K562 (cell line): ENCODE results near the gene NPC1L1. TPM values are rescaled to one million over a fixed set of nuclear protein-coding genes. Genes with fewer than 3 reads are reported as not detected.
A peak's percentile ranks its signal among the peaks of the same experiment; 100 is the strongest.

Source experiments
- CBX8 ChIP-seq: fragments of 200-600 bp; sonication (generic); IDR thresholded peaks from 2 replicates; pipeline ENCODE4 v1.6.1; 2012; ENCODE audit warnings: borderline replicate concordance, mixed run types, low read depth, mild to moderate bottlenecking, moderate library complexity, mixed read lengths, low read length, control low read depth, inconsistent platforms; ENCODE audit not compliant: poor library complexity, severe bottlenecking; ENCODE audit errors: extremely low read depth
- GABPB2 ChIP-seq: fragments of 250-450 bp; sonication (Bioruptor Pico); conservative IDR thresholded peaks from 2 replicates; pipeline ENCODE4 v1.5.1; 2021; ENCODE audit warnings: mild to moderate bottlenecking
- HNRNPK ChIP-seq: fragments of 200-400 bp; formaldehyde crosslinking; IDR thresholded peaks from one replicate; pipeline ENCODE4 v1.6.1; 2018; ENCODE audit warnings: mild to moderate bottlenecking, low read depth, low read length; ENCODE audit not compliant: poor library complexity, severe bottlenecking
- MYNN ChIP-seq, 2 experiments: sonication (generic); formaldehyde crosslinking in 1 of 2; IDR thresholded peaks; 2 replicates each; pipeline versions ENCODE4 v1.5.0 to v1.6.1; 2016 to 2020; ENCODE audit warnings: antibody characterized with exemption in 1 of 2, missing genetic modification reagents in 1 of 2
- NR2C2 ChIP-seq, 2 experiments: fragments of 200-800 bp in 1 of 2; sonication (Bioruptor generic) in 1 of 2; sonication (generic) in 1 of 2; formaldehyde crosslinking in 1 of 2; IDR thresholded peaks; 2 replicates each; pipeline versions ENCODE4 v1.6.1 to v1.8.0; 2016 to 2022; ENCODE audit warnings: mild to moderate bottlenecking in 1 of 2, missing compliant biosample characterization in 1 of 2, missing genetic modification characterization in 1 of 2, missing genetic modification reagents in 1 of 2
- PKNOX1 ChIP-seq: fragments of 450-650 bp; IDR thresholded peaks from 2 replicates; pipeline ENCODE4 v1.6.1; 2016
- PURB ChIP-seq: sonication (generic); formaldehyde crosslinking; IDR thresholded peaks from 2 replicates; pipeline ENCODE4 v1.9.0; 2021; ENCODE audit warnings: low read depth, mild to moderate bottlenecking, missing genetic modification reagents
- TAF9B ChIP-seq: fragments of 450-650 bp; IDR thresholded peaks from 2 replicates; pipeline ENCODE4 v1.6.1; 2018; ENCODE audit warnings: mild to moderate bottlenecking; ENCODE audit not compliant: partially characterized antibody
- TEAD2 ChIP-seq: fragments of 450-650 bp; IDR thresholded peaks from 2 replicates; pipeline ENCODE4 v1.6.1; 2016; ENCODE audit warnings: missing genetic modification characterization, control low read depth, missing compliant biosample characterization
- TEAD4 ChIP-seq, 2 experiments: sonication (generic) in 1 of 2; formaldehyde crosslinking in 1 of 2; IDR thresholded peaks; 2 replicates each; pipeline versions ENCODE4 v1.6.1 to v1.8.0; 2012 to 2022; ENCODE audit warnings: borderline replicate concordance in 1 of 2, inconsistent platforms in 1 of 2, low read length in 1 of 2, mild to moderate bottlenecking in 1 of 2, missing genetic modification reagents in 1 of 2
- ZEB2 ChIP-seq: fragments of 450-650 bp; IDR thresholded peaks from 2 replicates; pipeline ENCODE4 v1.6.1; 2016
- ZNF143 ChIP-seq: sonication (generic); formaldehyde crosslinking; IDR thresholded peaks from 2 replicates; pipeline ENCODE4 v1.9.0; 2022; ENCODE audit warnings: mild to moderate bottlenecking, missing genetic modification reagents
- ZNF316 ChIP-seq: fragments of 450-650 bp; IDR thresholded peaks from 2 replicates; pipeline ENCODE4 v1.6.1; 2016
- ZNF57 ChIP-seq: fragments of 450-650 bp; formaldehyde crosslinking; IDR thresholded peaks from 2 replicates; pipeline ENCODE4 v1.4.0; 2020; ENCODE audit warnings: mild to moderate bottlenecking, moderate library complexity
- polyA plus RNA-seq, 8 experiments: library from polyadenylated mRNA; depleted of rRNA in 4 of 8; stranded (reverse) in 5 of 8; unstranded in 3 of 8; fragments of >200 nt; fragmentation: Nextera tagmentation in 2 of 8; fragmentation: Illumina TruSeq in 1 of 8; extraction: Ambion mirVana in 2 of 8; extraction: Trizol in 1 of 8; gene quantifications; 2 replicates each; pipeline versions ENCODE4 v1.2.1 to v1.2.3, GENCODE V29; 2011 to 2014; ENCODE audit warnings: inconsistent platforms in 1 of 8, missing spikeins in 1 of 8
- total RNA-seq, 7 experiments: library from RNA; depleted of rRNA in 6 of 7; stranded (reverse); fragments of >200 nt in 6 of 7; fragmentation: Illumina TruSeq in 2 of 7; extraction: Trizol in 2 of 7; gene quantifications; 2 replicates each; pipeline versions ENCODE4 v1.2.1 to v1.2.3, GENCODE V29; 2011 to 2021; ENCODE audit warnings: low replicate concordance in 1 of 7
- TF ChIP-seq, protein P1 (sequence below): fragments of 450-650 bp; IDR thresholded peaks from 2 replicates; pipeline ENCODE4 v1.6.1; 2016; ENCODE audit warnings: low read depth

The NPC1L1 gene
- total and polyA plus RNA-seq, 9 of the 15 experiments (the other 6 are each of a cell fraction or from before 2014, with no cell fraction given) = 0.01 to 0.18 (median 0.07) TPM; not detected in 4

GRCh38 chr7:44473295-44473694 is 67.8 kb downstream of the NPC1L1 start (continued):
- TF ChIP-seq, protein P1, sequence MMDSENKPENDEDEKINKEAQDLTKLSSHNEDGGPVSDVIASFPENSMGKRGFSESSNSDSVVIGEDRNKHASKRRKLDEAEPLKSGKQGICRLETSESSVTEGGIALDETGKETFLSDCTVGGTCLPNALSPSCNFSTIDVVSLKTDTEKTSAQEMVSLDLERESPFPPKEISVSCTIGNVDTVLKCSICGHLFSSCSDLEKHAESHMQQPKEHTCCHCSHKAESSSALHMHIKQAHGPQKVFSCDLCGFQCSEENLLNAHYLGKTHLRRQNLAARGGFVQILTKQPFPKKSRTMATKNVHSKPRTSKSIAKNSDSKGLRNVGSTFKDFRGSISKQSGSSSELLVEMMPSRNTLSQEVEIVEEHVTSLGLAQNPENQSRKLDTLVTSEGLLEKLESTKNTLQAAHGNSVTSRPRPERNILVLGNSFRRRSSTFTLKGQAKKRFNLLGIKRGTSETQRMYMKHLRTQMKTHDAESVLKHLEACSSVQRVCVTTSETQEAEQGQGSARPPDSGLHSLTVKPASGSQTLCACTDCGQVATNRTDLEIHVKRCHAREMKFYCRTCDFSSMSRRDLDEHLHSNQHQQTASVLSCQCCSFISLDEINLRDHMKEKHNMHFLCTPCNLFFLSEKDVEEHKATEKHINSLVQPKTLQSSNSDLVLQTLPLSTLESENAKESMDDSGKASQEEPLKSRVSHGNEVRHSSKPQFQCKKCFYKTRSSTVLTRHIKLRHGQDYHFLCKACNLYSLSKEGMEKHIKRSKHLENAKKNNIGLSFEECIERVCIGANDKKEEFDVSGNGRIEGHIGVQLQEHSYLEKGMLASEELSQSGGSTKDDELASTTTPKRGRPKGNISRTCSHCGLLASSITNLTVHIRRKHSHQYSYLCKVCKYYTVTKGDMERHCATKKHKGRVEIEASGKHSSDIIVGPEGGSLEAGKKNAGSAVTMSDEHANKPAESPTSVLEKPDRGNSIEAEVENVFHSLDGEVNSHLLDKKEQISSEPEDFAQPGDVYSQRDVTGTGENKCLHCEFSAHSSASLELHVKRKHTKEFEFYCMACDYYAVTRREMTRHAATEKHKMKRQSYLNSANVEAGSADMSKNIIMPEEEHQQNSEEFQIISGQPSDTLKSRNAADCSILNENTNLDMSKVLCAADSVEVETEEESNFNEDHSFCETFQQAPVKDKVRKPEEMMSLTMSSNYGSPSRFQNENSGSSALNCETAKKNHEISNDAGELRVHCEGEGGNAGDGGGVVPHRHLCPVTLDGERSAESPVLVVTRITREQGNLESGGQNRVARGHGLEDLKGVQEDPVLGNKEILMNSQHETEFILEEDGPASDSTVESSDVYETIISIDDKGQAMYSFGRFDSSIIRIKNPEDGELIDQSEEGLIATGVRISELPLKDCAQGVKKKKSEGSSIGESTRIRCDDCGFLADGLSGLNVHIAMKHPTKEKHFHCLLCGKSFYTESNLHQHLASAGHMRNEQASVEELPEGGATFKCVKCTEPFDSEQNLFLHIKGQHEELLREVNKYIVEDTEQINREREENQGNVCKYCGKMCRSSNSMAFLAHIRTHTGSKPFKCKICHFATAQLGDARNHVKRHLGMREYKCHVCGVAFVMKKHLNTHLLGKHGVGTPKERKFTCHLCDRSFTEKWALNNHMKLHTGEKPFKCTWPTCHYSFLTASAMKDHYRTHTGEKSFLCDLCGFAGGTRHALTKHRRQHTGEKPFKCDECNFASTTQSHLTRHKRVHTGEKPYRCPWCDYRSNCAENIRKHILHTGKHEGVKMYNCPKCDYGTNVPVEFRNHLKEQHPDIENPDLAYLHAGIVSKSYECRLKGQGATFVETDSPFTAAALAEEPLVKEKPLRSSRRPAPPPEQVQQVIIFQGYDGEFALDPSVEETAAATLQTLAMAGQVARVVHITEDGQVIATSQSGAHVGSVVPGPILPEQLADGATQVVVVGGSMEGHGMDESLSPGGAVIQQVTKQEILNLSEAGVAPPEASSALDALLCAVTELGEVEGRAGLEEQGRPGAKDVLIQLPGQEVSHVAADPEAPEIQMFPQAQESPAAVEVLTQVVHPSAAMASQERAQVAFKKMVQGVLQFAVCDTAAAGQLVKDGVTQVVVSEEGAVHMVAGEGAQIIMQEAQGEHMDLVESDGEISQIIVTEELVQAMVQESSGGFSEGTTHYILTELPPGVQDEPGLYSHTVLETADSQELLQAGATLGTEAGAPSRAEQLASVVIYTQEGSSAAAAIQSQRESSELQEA = no peak
- TF ChIP-seq TEAD4 (IDR thresholded peaks at IDR 0.05; ENCODE audit: low read length) = peak; percentile 79
- TF ChIP-seq TEAD4 (CRISPR knock-in tag; IDR thresholded peaks at IDR 0.05; ENCODE audit: borderline replicate concordance) = no peak
- TF ChIP-seq TEAD2 (tag) = 0 out of 2 replicates have a peak, but pooled peaks have one; percentile 22
- TF ChIP-seq NR2C2 (CRISPR knock-in tag; IDR thresholded peaks at IDR 0.05) = no peak
- TF ChIP-seq NR2C2 (tag; IDR thresholded peaks at IDR 0.05) = no peak
- no peak for TF ChIP-seq GABPB2 (CRISPR knock-in tag)
- no peak for TF ChIP-seq HNRNPK
- TF ChIP-seq ZNF57 (CRISPR knock-in tag) = no peak
- TF ChIP-seq MYNN (IDR thresholded peaks at IDR 0.05) = no peak
- TF ChIP-seq MYNN (CRISPR knock-in tag; IDR thresholded peaks at IDR 0.05) = no peak
- TF ChIP-seq ZEB2 = 0 out of 2 replicates have a peak, but pooled peaks have one; percentile 35
- TF ChIP-seq PURB (CRISPR knock-in tag) = no peak
- 0 out of 2 replicates have a peak, but pooled peaks have one; percentile 17 for TF ChIP-seq ZNF316
- TF ChIP-seq PKNOX1 = peak; percentile 63
- TF ChIP-seq ZNF143 = no peak
- no peak for TF ChIP-seq CBX8
- TF ChIP-seq TAF9B = no peak
- TF ChIP-seq, all 486 proteins: peak for 10
